ENCODE data around the gene FGF11.

Gene FGF11

GRCh38 chr17:7484067-7484918 lies 45.0 kb downstream of the FGF11 start, which contains the start of gene POLR2A (continued):
- TF ChIP-seq ZNF26 (tag by site-specific recombination; IDR thresholded peaks at IDR 0.05) (no peak), ZNF548 (tag by site-specific recombination; IDR thresholded peaks at IDR 0.05) (no peak), KLF17 (tag by site-specific recombination; IDR thresholded peaks at IDR 0.05) (peak; percentile 97), ZNF558 (tag by site-specific recombination; IDR thresholded peaks at IDR 0.05) (peak; percentile 87), ZNF157 (tag by site-specific recombination; IDR thresholded peaks at IDR 0.05) (peak; percentile 40; the same call in 1 of the 2 replicates), ZNF626 (tag by site-specific recombination; IDR thresholded peaks at IDR 0.05) (no peak), ZNF488 (tag by site-specific recombination; IDR thresholded peaks at IDR 0.05) (0 out of 2 replicates have a peak, but pooled peaks have one; percentile 40), ZNF501 (tag by site-specific recombination; IDR thresholded peaks at IDR 0.05) (peak; percentile 98), ZNF10 (tag by site-specific recombination; IDR thresholded peaks at IDR 0.05) (peak; percentile 70; the same call in 1 of the 2 replicates), ZNF16 (tag by site-specific recombination; IDR thresholded peaks at IDR 0.05; ENCODE audit: low read depth) (peak; percentile 62), ZNF610 (tag by site-specific recombination; IDR thresholded peaks at IDR 0.05; ENCODE audit: borderline replicate concordance) (peak; percentile 65; the same call in 1 of the 2 replicates), ZNF48 (tag by site-specific recombination; IDR thresholded peaks at IDR 0.05) (no peak), ZNF645 (tag by site-specific recombination; IDR thresholded peaks at IDR 0.05) (no peak; the same call in none of the 2 replicates), RBAK (tag by site-specific recombination; IDR thresholded peaks at IDR 0.05) (no peak), PRDM4 (tag by site-specific recombination; IDR thresholded peaks at IDR 0.05) (peak; percentile 64; the same call in 1 of the 2 replicates), ZNF274 (IDR thresholded peaks at IDR 0.05; ENCODE audit: low read length) (no peak), ZNF274 (tag by site-specific recombination; IDR thresholded peaks at IDR 0.05; ENCODE audit: borderline replicate concordance) (no peak), ZNF585B (tag by site-specific recombination; IDR thresholded peaks at IDR 0.05) (no peak), AEBP2 (tag by site-specific recombination; IDR thresholded peaks at IDR 0.05; ENCODE audit: borderline replicate concordance) (peak; percentile 88; the same call in 1 of the 2 replicates), ZNF302 (tag by site-specific recombination; IDR thresholded peaks at IDR 0.05; ENCODE audit: low read depth) (no peak; the same call in 1 of the 2 replicates), ZFP41 (tag by site-specific recombination; IDR thresholded peaks at IDR 0.05; ENCODE audit: borderline replicate concordance) (peak; percentile 92; the same call in 1 of the 2 replicates), ZNF639 (tag by site-specific recombination; IDR thresholded peaks at IDR 0.05) (peak; percentile 95), ZNF624 (tag by site-specific recombination; IDR thresholded peaks at IDR 0.05) (peak; percentile 98), ZNF202 (tag by site-specific recombination; IDR thresholded peaks at IDR 0.05; ENCODE audit: borderline replicate concordance) (no peak), ZNF521 (tag by site-specific recombination; IDR thresholded peaks at IDR 0.05) (no peak), ZNF785 (tag by site-specific recombination; IDR thresholded peaks at IDR 0.05) (peak; percentile 77; the same call in 1 of the 2 replicates), GLIS2 (tag by site-specific recombination; IDR thresholded peaks at IDR 0.05) (peak; percentile 97), ZNF658 (tag by site-specific recombination; IDR thresholded peaks at IDR 0.05) (no peak)
